ENCODE measurements around the gene EML2. TPM values are rescaled to one million over a fixed set of nuclear protein-coding genes. Genes with fewer than 3 reads are reported as not detected.

Gene EML2
- total and polyA plus RNA-seq, 2 of the 8 experiments (the other 6 are each of a cell fraction or from before 2014, with no cell fraction given) = 28.8 to 29.4 TPM

- peak overlapping the region; percentile 14 to 58 (median 30); a peak in 6 of 8 replicates for H3K4me3 ChIP-seq (ENCODE audit: extremely low read depth in 1 of 4, insufficient read depth in 2 of 4, low read depth in 3 of 4, low read length in 4 of 4)
- H2BK15ac ChIP-seq (ENCODE audit: low read length) = peak overlapping the region; percentile 84; the same call in 1 of the 2 replicates
- no peak overlapping the region for H3K9ac ChIP-seq (replicated peaks in 1 of 4; ENCODE audit: extremely low read depth in 1 of 4, low read depth in 3 of 4, low read length in 3 of 4)
- no peak overlapping the region for H3K23ac ChIP-seq (ENCODE audit: insufficient read length)
- H3K27ac ChIP-seq (ENCODE audit: low read depth, low read length) = no peak overlapping the region
- no peak overlapping the region for H2BK20ac ChIP-seq (ENCODE audit: low read length)
- H4K91ac ChIP-seq (replicated peaks; ENCODE audit: insufficient read length, low read length) = no peak overlapping the region
- H4K5ac ChIP-seq (ENCODE audit: insufficient read length, low read depth, low read length) = no peak overlapping the region
- H3K56ac ChIP-seq (replicated peaks; ENCODE audit: insufficient read length, low read depth, low read length) = no peak overlapping the region
- WGBS, 2 experiments (ENCODE audit: extremely low coverage in 1 of 2, insufficient coverage in 1 of 2, insufficient read length in 1 of 2, insufficient replicate concordance in 2 of 2, low coverage in 1 of 2, low lambda C conversion rate in 2 of 2, missing lambda C conversion rate in 1 of 2) = 13% methylated on average over 22 of the region's 22 CpGs; no CpG with 5 or more reads in 1 of the 2 experiments
- no peak for DNase-seq (ENCODE audit: low read depth in 1 of 2, low spot score in 2 of 2)
- ChIA-PET POLR2A (ENCODE audit: partially characterized antibody) (interaction anchor here (0.7 to 3.0 kb wide), 10 partner anchors 14 to 119 kb away, joined by 3 to 15 read pairs (median 6); partner anchors contain the start of genes EML2, OPA3 and QPCTL), CTCF (ENCODE audit: partially characterized antibody) (interaction anchor here (1.0 to 3.0 kb wide), 8 partner anchors 8 to 94 kb away, joined by 3 to 29 read pairs (median 3); partner anchors contain the start of genes EML2 and QPCTL)
- H3K79me1 ChIP-seq (ENCODE audit: low read depth, low read length) = no peaks in the 10 kb centered on the region
- H2AFZ ChIP-seq (ENCODE audit: low read length) = no peak overlapping the region
- no peak overlapping the region for H3K14ac ChIP-seq (ENCODE audit: insufficient read length)
- H2BK12ac ChIP-seq (ENCODE audit: low read depth, low read length) = peak overlapping the region; percentile 63; the same call in 1 of the 2 replicates
- no peaks in the 10 kb centered on the region for H3K9me3 ChIP-seq (ENCODE audit: insufficient read depth in 2 of 2, low read depth in 1 of 2, low read length in 1 of 2)
- H2BK120ac ChIP-seq (replicated peaks; ENCODE audit: low read depth, low read length) = no peak overlapping the region
- no peak for FAIRE-seq
- no peak overlapping the region for H4K8ac ChIP-seq (ENCODE audit: extremely low read depth, insufficient read depth, low read length)
- no peak overlapping the region for H3K4ac ChIP-seq (replicated peaks; ENCODE audit: insufficient read length, low read depth, low read length)
- TF ChIP-seq KDM4A (IDR thresholded peaks at IDR 0.05; ENCODE audit: low read depth, low read length, severe bottlenecking) (peak; percentile 7), RBBP5 (IDR thresholded peaks at IDR 0.05; ENCODE audit: borderline replicate concordance, low read depth, low read length) (no peak), KDM5A (IDR thresholded peaks at IDR 0.05; ENCODE audit: low read length) (no peak), NRF1 (IDR thresholded peaks at IDR 0.05; ENCODE audit: low read depth, low read length) (no peak)
- H3K4me2 ChIP-seq (ENCODE audit: insufficient read depth in 1 of 2, low read depth in 2 of 2, low read length in 2 of 2) = peak overlapping the region; percentile 77
- H2AK5ac ChIP-seq (ENCODE audit: low read depth, low read length) = no peak overlapping the region; the same call in 1 of the 2 replicates
- H3K18ac ChIP-seq (ENCODE audit: extremely low read depth, low read length) = no peak overlapping the region; the same call in 1 of the 2 replicates
- peaks cover 36 to 56% (median 49%) of the 10 kb centered on the region in 4 experiments for H3K27me3 ChIP-seq (replicated peaks in 1 of 4; ENCODE audit: control insufficient read depth in 3 of 4, extremely low read depth in 1 of 4, insufficient read depth in 3 of 4, low read length in 3 of 4)
- H3K23me2 ChIP-seq (ENCODE audit: low read depth, low read length) = peaks cover 13% of the 10 kb centered on the region; the same call in 1 of the 2 replicates
- no peaks in the 10 kb centered on the region for H4K20me1 ChIP-seq (replicated peaks in 1 of 2; ENCODE audit: control insufficient read depth in 1 of 2, insufficient read depth in 2 of 2, low read length in 2 of 2)
- peak overlapping the region; percentile 18; the same call in 1 of the 2 replicates for H2BK5ac ChIP-seq (ENCODE audit: low read depth, low read length)
- H3K36me3 ChIP-seq (ENCODE audit: control insufficient read depth in 2 of 4, insufficient read depth in 4 of 4, low read length in 3 of 4) = no peaks in the 10 kb centered on the region
- no peaks in the 10 kb centered on the region for H3K79me2 ChIP-seq (ENCODE audit: control insufficient read depth in 1 of 2, insufficient read depth in 2 of 2, low read length in 2 of 2)
- H3K4me1 ChIP-seq (replicated peaks in 1 of 4; ENCODE audit: control insufficient read depth in 3 of 4, insufficient read depth in 4 of 4, low read length in 3 of 4) = peaks cover 12 to 25% (median 13%) of the 10 kb centered on the region in 4 experiments; a peak in 6 of 7 replicates
These were observed 40.8 kb downstream of the EML2 start for GRCh38 chr19:45598267-45599001.

Measured in H1 (cell line).